Calu3 (cell line): ENCODE measurements around the gene DENND4C. TPM values are rescaled to one million over a fixed set of nuclear protein-coding genes. Genes with fewer than 3 reads are reported as not detected.

Experiments
- BruUV-seq: library from RNA; stranded (reverse); fragments of 400-500 nt; replicated peaks from 2 replicates; lab custom pipeline; 2021; lab: Mats Ljungman, UMichigan
- CTCF ChIA-PET: fragments of 300-600 bp; sonication (Branson Sonifier 250); formaldehyde crosslinking; loops from one replicate; lab custom pipeline; 2022; ENCODE audit warnings: antibody characterized with exemption; lab: Charles Lee
- DNase-seq: peaks from one replicate; pipeline ENCODE4 v3.0.0; 2022
- H3K27ac Mint-ChIP-seq: one replicate; pipeline ENCODE4 v1.8.0; 2022; ENCODE audit warnings: mixed read lengths; ENCODE audit not compliant: unreplicated experiment
- H3K27me3 Mint-ChIP-seq: one replicate; pipeline ENCODE4 v1.8.0; 2022; ENCODE audit warnings: mixed read lengths; ENCODE audit not compliant: unreplicated experiment
- H3K36me3 Mint-ChIP-seq: one replicate; pipeline ENCODE4 v1.8.0; 2022; ENCODE audit warnings: mild to moderate bottlenecking, moderate library complexity, mixed read lengths; ENCODE audit not compliant: insufficient read depth, unreplicated experiment
- H3K4me1 Mint-ChIP-seq: one replicate; pipeline ENCODE4 v1.8.0; 2022; ENCODE audit warnings: mild to moderate bottlenecking, low read depth, mixed read lengths; ENCODE audit not compliant: unreplicated experiment
- H3K4me3 Mint-ChIP-seq: one replicate; pipeline ENCODE4 v1.8.0; 2022; ENCODE audit warnings: mild to moderate bottlenecking, low read depth, moderate library complexity, mixed read lengths; ENCODE audit not compliant: unreplicated experiment
- H3K9me3 Mint-ChIP-seq: one replicate; pipeline ENCODE4 v1.8.0; 2022; ENCODE audit warnings: low read depth, mixed read lengths; ENCODE audit not compliant: unreplicated experiment
- intact Hi-C: fragments of 100-400 bp; cut with micrococcal nuclease; formaldehyde crosslinking; loops from one replicate; pipeline ENCODE4 v1.10.0; 2022; ENCODE audit not compliant: unreplicated experiment
- total RNA-seq: library from RNA; stranded (reverse); gene quantifications from 2 replicates; pipeline ENCODE4 v1.2.3, GENCODE V29; 2022
- TF ChIP-seq, protein P1 (sequence below): fragments of 200-600 bp; IDR thresholded peaks from one replicate; pipeline ENCODE4 v1.8.0; 2022; ENCODE audit warnings: antibody characterized with exemption; ENCODE audit not compliant: unreplicated experiment

Gene DENND4C
- total RNA-seq, 1 experiment from 2014 or later = 28.5 TPM

DNA sequence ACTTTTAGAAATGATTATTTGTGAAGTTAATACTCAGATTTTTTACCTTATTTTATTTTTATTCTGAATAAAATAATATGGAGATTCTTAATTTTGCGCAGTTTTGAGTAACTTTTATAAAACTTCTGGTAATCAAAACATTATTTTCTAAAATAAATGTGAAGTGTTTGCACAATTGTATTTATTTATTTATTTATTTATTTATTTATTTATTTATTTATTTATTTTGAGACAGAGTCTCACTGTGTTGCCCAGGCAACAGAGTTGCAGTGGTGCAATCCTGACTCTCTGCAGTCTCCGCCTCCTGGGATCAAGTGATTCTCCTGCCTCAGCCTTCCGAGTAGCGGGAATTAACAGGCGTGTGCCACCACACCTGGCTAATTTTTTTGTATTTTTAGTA lies 76.1 kb downstream of the DENND4C start:
- BruUV-seq = no TSS peak
- H3K9me3 Mint-ChIP-seq = no peaks in the 10 kb centered on the region
- CTCF ChIA-PET = no interaction called here
- no peaks in the 10 kb centered on the region for H3K27me3 Mint-ChIP-seq
- H3K4me1 Mint-ChIP-seq = no peaks in the 10 kb centered on the region
- H3K36me3 Mint-ChIP-seq = no peaks in the 10 kb centered on the region
- H3K27ac Mint-ChIP-seq = no peak overlapping the region
- DNase-seq = no peak
- TF ChIP-seq, protein P1, sequence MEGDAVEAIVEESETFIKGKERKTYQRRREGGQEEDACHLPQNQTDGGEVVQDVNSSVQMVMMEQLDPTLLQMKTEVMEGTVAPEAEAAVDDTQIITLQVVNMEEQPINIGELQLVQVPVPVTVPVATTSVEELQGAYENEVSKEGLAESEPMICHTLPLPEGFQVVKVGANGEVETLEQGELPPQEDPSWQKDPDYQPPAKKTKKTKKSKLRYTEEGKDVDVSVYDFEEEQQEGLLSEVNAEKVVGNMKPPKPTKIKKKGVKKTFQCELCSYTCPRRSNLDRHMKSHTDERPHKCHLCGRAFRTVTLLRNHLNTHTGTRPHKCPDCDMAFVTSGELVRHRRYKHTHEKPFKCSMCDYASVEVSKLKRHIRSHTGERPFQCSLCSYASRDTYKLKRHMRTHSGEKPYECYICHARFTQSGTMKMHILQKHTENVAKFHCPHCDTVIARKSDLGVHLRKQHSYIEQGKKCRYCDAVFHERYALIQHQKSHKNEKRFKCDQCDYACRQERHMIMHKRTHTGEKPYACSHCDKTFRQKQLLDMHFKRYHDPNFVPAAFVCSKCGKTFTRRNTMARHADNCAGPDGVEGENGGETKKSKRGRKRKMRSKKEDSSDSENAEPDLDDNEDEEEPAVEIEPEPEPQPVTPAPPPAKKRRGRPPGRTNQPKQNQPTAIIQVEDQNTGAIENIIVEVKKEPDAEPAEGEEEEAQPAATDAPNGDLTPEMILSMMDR = no peak
- intact Hi-C loops = no loop called here
- no peak overlapping the region for H3K4me3 Mint-ChIP-seq

DNA sequence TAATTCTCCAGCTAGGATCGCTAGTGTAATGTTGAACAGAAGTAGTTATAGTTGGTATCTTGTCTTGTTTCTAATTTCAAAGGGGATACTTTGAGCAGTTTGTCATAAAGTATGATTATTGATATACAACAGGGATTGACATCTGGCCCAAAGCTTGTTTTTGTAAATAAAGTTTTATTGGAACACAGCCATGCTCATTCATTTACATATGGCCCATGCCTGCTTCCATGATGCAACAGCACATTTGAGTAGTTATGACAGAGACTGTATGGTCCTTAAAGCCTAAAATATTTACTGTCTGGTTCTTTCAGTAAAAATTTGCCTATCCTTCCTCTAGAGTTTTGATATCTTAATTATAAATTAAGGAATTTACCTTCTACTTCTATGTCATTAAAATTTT lies 79.8 kb downstream of the DENND4C start:
- Mint-ChIP-seq H3K4me1 (no peaks in the 10 kb centered on the region), H3K36me3 (no peaks in the 10 kb centered on the region), H3K27ac (no peak overlapping the region), H3K4me3 (no peak overlapping the region), H3K27me3 (no peaks in the 10 kb centered on the region), H3K9me3 (no peaks in the 10 kb centered on the region)
- DNase-seq = no peak
- BruUV-seq = no TSS peak
- CTCF ChIA-PET = interaction anchor here (0.7 kb wide), 1 partner anchor 28 kb away, joined by 3 read pairs; no protein-coding TSS in a partner anchor
- intact Hi-C loops = no loop called here
- TF ChIP-seq, protein P1 = no peak

DNA sequence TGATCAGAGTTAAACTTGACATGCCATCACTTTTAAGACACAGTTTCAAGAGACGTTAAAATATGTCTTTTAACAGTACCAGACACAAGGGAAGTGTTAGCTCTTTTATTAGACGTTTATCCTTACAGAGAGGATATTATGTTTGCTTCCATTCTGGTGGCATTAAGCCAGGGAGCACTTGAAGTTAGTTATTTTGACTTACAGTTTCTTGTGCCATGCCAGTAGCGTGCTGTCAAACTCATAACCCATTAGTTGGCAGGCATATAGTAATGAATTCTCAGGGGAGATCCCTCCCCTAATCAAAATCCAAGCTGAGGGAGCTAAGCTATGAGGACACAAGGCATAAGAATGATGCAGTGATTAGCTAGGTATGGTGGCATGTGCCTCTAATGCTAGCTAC lies 83.1 kb downstream of the DENND4C start:
- no TSS peak for BruUV-seq
- no peaks in the 10 kb centered on the region for H3K9me3 Mint-ChIP-seq
- TF ChIP-seq, protein P1 = no peak
- H3K36me3 Mint-ChIP-seq = no peaks in the 10 kb centered on the region
- no peak overlapping the region for H3K4me3 Mint-ChIP-seq
- no peak overlapping the region for H3K27ac Mint-ChIP-seq
- no peaks in the 10 kb centered on the region for H3K4me1 Mint-ChIP-seq
- no peak for DNase-seq
- H3K27me3 Mint-ChIP-seq = no peaks in the 10 kb centered on the region
- intact Hi-C loops = no loop called here
- CTCF ChIA-PET = no interaction called here

DNA sequence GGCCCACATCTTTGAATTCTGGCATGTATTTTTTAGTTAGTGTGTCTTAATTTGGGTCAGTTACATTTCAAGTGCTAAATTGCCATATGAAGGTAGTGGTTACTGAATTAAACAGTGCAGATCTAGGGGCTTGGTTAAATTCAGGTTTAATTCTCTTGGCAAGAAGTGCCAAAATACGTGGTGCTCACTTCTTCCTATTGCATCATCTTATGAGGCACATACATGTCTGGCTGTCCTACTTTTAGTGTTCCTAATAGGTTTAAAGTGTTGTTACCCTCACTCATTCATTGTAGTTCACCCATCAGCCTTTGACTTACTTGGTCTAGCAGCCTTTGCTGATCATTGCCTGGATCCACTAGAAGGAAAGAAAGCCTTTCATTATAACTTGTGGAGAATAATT lies 90.0 kb downstream of the DENND4C start:
- H3K9me3 Mint-ChIP-seq = no peaks in the 10 kb centered on the region
- no TSS peak for BruUV-seq
- H3K36me3 Mint-ChIP-seq = no peaks in the 10 kb centered on the region
- H3K4me1 Mint-ChIP-seq = no peaks in the 10 kb centered on the region
- TF ChIP-seq, protein P1 = no peak
- intact Hi-C loops = no loop called here
- no peak overlapping the region for H3K4me3 Mint-ChIP-seq
- no peak overlapping the region for H3K27ac Mint-ChIP-seq
- H3K27me3 Mint-ChIP-seq = no peaks in the 10 kb centered on the region
- CTCF ChIA-PET = no interaction called here
- no peak for DNase-seq
